T-helper 2 cell (primary cell): ENCODE data around the gene SUGCT.

ENCODE experiments used
- DNase-seq, 5 experiments: peaks; one replicate each; pipeline versions ENCODE4 v3.0.0 to v3.0.0-alpha.2; 2012 to 2022

SUGCT gene

DNA sequence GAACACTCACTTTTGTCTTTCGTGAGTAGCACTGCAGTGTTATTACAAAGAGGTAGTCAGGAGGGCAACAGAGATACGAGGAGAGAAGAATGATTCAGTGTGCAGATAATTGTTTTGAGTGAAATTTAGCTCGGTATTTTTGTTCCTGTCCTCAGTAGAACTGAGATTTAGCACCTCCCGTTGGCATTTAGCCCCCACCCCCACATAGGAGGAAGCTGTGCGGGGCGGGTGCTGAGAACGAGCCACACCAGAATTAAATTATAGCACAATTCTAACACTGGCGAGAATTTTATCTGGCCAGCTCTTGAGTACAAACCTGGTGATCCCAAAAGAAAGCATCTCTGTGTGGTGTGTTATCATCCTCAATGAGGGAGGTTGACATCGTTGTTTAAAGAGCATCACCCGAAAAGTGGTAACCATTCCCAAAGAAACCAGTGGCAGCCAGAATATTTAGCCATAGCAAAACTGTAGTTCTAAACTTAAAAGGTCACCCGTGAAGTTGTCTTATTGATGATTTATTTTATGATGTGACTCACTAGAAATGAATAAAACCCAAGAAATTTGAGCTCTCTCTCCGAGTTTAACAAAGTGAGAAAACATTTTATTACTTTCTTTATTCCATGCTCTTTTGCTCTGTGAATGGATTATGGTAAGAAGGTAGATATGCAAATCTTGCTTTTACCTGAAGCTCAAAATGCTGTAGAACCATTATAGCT is 612.2 kb downstream of the SUGCT start:
- DNase-seq, result no peak

DNA sequence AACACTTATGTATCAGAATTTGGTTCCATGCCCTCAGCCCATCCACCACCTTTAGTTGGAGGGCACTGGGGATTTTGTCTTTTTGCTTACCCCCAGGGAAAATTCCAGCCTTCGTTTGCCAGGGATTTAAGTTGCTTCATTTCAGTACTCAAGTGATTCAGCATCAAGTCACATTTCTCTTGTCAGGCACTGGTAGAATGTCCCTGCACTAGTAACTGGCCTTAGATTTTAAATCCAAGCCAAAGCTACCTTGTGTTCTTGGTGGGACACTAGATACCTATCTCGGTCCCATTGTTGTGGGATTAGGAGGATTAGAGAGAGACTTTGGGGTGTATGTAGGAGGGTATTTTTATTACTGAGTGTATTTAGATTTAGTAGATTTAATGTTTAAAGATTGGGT is 613.1 kb downstream of the SUGCT start:
- DNase-seq, result no peak

DNA sequence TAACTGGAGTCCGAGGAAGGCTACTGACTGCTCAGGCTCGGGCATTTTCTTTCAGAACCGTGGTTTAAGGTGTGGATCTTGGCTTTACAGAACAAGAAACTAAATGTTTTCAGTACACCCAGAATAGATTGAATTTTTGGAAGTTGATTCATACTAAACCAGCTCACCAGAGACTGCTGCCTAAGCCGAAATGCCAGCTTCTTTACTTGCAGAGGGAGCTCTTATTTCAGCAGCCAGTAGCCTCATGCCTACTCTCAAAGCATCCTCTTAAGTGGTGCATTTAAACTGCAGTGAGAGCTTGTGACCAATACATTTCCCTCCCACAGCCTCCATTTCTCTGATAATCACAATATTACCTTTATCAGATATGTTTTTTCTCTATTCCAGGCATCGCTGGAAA is 615.1 kb downstream of the SUGCT start:
- no peak for DNase-seq

DNA sequence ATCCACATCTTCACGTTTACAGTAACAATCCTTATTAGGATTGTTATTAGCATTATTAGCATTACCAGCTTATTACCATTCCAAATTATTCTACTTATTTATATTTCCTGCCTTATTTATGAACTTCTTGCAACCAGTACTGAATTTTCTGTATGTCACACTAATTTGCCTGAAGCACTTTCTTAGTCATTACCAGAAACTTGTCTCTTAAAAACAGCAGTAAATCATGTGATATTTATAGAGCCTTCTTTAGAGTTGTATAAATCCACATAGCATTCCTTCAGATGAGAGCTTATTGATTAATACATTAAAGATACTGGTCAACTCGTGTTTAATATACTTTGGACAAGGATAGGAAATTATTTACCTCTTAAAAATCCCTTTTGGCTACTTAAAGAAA is 618.6 kb downstream of the SUGCT start:
- no peak for DNase-seq

DNA sequence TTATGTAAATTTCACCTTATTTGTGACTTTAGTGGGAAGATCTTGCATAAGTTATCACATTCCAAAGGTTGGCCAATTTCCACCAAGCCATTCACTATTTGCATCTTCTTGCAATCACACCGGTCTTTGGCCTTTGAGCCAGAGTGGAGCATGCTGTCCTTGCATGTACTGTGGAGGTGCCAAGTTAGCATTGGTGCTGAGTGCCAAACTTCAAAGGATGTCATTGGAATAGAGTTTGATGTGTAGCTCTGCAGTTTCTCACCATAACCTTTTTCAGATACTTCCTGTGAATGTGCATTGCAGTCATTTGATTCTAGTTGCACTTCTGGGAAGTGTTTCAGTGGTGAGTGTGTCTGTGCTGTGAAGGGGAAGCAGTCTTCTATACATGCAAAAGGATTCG is 620.6 kb downstream of the SUGCT start:
- DNase-seq, result no peak

DNA sequence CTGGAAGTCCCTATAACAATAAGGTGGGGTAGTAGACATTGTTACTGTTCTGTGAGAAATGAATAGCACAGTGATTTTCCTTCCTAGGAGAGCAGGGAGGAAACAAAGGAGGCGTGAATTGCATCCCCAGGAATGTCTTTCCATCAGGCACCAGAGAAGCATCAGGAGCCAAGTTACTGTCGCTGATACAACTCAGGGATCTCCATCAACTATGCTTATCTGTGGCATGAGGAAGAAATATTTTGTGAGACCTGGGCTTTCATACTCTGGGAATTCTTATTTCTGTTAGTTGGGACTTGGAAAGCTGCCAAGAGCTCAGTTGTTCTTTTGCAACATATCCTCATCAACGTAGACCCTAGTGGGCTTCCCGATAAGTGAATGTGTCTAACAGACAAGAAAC is 622.3 kb downstream of the SUGCT start:
- no peak for DNase-seq

DNA sequence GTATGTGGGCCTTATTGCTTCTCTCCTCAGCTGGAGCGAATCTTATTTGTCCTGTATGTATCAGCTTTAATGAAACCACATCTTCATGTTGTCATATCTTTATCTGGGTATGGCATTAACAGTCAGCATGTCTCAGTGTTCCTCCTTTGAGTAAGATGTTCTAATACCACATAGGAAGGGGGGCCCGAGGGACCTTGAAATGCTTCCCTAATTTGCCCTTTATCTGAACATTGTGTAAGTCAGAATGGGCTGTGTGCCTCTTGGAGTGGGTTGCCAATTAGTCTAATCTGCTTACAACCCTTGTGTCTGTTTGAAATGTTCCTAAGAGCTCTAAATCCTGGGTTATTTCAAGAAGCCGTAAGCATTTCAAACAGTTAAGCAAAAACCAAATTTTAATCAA is 623.8 kb downstream of the SUGCT start:
- no peak for DNase-seq

DNA sequence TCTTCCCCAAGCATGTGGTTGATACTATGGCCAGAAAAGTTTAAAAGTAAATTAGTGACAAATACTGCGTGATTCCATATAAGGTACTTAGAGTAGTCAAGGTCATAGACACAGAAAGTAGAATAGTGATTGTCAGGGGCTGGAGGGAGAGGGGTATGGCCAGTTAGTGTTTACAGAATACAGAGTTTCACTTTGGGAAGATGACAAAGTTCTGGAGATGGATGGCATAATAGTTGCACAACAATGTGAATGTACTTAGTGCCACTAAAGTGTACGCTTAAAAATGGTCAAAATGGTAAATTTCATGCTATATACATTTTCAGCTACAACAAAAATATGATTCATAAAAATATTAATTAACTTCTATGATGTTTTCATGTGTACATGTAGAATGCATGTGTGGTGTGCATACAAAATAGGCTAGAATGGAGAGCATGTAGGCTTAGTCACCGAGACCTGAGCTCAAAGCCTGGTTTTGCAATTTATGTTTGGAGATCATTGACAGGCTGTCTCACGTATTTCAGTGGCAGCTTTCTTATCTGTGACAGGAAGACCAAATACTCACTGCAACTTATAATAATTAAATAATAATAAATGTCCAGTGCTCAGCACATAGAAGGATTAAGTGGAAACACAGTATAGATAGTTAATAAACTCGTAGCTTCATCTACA is 625.6 kb downstream of the SUGCT start:
- DNase-seq, result no peak

DNA sequence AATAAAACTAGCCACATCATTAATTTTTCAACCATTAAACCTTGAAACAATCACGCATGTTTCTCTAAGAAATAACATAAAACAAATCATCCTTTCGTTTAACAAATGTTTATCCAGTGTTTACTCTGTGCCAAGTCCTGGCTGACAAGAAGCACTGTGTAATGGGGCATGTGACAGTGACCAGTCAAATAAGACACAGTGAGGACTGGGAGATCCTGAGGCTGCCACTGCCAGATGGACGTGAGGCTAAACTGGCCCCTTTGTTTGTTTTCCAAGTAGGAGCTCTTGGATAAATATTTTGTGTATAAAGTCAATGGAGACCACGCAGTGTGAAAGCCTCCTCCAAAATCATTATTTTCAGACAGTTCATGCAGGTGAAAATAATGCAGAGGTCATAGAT is 626.2 kb downstream of the SUGCT start:
- no peak for DNase-seq

DNA sequence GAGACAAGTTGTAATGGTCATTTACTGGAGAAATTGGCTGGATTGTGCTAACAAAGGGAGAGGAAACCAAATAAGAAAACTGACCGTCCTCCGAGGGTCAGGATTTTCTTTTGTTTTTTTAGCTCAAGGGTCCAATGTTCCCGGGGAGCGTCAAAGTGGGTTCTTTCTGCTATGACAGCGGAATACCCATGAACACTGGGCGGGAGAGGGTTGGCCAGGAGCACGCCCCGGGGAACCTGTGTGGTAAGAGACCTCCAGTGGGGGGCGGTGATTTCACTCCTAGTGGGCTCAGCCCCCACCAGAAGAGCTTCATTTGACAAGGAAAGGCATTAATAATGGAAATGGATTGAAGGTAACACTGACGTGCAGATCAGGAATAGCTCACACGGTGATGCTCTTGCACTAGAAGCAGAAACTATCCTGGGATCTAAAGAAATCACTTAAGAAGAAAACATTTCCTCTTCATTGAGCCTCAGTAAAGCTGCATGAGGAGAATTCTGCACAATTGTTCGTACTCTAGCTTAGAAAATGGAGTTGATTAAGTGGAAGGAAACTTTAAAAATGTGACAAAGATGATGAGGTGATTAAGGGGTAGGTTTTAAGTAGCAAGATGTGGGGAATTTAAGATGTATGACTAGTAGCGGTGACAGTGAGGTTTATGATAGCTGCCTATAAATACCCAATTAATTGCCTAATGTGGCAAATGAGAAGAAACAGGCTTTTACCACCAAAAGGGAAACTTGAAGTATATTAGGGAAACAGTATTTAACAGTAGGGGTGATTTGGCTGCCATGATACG is 627.2 kb downstream of the SUGCT start:
- DNase-seq, result no peak

DNA sequence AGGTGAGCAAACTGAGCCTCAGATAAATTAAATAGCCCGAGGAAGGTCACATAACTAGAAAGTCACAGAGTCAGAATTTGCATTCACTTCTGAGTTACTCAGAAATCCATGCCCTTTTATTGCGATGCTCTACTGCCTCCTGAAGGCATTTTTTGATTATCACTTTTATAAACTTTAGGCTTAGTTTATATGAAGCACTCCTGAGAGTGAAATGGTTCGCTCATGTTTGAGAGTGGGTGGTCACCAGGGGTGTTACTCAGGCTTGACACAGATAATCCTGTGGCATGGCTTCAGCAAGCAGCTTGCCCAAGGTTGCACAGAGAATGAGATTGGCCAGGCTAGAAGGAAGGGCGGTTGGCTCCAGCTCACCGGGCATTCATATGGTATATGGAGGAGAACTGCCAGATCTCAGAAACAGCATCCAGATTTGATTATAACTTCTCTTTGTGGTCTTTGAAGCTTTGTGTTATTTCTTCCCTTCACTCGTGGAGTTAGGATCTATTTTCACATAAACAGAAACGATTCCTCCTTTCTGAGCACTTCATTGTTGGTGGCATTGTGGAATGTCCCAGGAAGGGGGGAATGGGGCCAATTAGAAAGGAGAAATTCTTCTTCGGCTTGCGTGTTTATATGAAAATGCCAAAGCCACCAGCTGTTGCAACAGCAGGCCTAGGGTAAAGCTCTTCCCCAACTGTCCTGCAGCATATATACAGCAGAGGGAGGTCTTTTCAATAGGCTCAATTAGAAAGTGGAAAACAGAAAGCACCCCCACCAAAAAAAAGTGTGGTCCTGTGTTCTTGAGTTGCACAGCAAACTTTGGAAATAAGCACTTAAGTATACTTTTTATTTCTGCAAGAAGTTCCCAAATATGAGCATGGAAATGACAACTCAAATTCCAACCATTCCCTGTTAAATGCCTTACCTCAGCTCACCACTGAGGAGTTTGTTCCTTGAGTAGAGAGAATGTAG is 628.8 kb downstream of the SUGCT start:
- DNase-seq, result no peak

DNA sequence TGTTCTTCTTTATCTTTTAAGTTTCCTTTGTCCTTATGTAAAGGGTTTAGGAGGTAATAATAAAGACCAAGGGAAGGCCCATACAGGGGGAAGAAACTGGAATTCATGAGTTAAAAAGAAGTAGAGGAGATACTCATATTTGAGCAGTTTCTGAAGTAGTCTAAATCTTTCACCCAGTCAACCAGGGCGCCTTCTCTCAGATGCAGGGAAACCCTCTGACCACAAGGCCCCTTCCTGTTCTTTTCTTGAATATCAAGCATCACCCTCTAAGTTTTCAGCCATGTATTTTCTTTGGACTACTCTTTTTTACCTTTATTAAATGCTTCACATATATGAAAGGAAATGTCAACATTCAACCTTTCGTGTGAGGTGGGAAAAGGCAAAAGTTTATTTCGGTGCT is 630.8 kb downstream of the SUGCT start:
- DNase-seq, result no peak

DNA sequence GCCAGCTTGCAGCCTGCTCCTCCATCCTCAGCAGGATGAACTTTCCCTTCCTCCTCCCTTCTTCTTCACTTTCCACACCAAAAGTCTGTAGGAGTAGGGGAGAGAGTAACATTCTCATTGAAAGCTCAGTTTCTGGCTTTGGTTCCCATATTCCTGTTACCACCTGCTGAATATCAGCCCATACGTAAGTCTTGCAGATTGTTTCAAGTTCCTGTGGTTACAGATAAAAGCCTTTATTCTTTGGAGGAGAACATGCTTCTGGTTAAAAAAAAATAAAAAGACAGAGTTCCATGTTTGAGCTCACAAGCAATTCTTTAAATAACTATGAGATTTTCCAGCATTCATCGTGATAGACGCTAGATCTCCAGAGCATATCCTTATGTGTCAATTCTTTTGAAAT is 637.3 kb downstream of the SUGCT start:
- no peak for DNase-seq

DNA sequence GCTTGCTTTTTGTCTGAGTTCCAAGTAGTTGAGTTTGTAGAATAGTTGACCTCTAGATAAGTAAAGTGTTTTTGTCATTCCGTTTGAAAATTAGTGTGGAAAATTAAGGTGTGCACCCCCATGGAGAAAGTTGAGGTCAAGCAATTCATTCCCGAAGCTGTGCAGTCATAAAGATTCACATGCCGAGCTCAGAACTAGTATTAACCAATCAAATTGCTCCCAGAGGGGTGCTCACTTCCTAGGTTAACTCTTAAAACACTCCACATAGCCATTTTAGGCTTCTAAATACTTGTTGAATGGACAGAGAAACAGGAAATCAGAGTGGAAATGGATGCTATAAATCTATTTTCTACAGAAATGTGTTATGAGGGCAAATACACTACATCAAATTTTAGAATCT is 638.9 kb downstream of the SUGCT start:
- no peak for DNase-seq

DNA sequence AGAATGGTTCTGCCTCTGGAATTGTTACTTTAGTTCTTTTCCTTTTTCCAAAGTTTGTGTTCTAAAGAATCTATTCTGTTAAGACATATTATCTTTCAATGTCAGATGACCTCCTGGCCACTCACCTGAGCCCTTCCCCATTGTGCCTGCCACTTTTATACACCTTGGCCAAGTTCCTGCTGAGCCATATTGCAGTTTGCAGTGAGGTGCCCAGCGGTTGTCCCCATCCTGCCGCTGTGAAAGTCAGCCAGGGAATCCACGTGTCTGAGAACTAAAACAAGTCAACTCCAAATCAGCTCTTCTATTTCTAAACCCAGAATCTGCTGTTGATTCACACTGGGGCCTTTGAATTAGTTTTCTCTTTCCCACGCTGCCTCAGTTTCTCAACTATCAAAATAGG is 641.1 kb downstream of the SUGCT start:
- DNase-seq, result no peak

DNA sequence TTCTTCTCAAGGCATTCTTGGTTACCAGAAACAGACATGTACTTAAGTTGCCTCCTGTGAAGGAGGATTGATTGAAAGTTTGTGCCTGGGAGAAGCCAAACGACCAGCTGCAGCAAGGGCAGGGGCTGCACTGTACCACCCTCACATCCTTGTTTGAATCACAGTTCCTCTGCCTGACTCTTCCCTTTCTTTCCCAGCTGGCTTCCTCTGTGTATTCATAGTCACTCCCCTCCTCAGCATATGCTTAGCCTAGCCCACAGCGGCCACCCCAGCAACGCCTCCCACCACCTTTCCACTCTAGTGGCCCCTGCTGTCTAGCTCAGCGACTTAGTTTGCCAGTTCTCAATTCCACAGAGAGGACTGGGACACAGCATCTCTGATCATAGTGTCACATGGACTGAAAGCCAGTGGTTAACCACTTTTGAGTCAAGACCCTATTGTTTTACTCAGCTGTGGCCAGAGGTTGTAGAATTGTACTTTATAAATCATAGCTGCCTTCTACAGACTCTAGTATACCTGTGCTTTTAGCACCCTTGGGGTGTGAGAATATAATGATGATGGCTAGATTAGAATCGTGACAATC is 643.0 kb downstream of the SUGCT start:
- no peak for DNase-seq

DNA sequence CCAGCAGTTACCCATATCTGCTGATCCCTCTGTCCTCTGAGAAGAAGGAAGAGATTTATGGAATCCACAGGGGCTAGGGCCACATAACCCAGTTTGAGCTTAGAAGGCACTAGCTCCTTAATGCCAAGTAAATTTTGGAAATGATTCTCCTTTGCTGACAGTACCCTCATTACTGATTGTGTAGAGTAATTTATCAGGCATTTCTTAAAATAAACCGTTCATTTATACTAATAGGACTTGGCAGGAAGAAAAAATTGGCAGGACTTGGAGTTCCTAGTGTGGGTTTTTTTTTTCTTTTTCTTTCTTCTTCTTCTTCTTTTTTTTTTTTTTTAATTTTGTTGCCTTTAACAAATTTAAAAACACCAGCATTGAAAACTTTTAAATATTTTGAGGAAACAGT is 645.7 kb downstream of the SUGCT start:
- no peak for DNase-seq

DNA sequence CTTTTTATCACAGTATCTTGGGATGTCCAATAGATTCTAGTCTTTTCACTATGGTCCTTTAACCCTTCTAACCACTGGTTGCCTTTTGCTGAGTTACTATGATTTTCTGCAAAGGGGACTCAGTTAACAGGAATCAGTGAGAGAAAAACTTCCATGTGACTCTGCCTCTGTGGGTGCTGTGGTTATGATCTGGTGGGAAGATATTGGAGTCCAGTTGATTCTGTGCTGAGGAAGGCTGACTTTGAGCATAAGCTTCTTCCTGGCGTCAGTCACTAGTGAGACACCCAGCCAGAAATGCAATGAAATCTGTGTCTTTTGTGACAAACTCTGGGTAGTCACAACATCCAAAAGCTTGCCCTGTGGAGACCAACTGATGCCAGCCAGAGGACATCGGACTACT is 648.0 kb downstream of the SUGCT start:
- DNase-seq, result no peak

DNA sequence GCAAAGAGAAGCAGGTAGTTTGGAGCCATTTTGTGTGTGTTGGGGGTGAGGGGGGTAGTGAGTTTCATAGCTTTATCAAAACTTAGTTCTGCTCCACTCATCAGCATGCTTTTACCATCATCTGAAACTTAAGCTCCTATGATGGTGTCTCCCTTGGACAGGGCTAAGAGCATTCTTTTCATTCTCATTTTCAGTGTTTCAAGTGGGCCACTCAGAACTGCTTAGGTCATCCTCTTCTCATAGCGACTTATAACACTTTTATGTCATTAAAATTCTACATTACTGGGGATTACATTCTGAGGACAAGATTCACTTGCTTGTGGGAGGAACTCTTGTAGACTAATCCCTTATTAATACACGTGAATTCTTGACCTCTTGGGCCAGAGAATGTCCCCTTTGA is 649.4 kb downstream of the SUGCT start:
- no peak for DNase-seq

DNA sequence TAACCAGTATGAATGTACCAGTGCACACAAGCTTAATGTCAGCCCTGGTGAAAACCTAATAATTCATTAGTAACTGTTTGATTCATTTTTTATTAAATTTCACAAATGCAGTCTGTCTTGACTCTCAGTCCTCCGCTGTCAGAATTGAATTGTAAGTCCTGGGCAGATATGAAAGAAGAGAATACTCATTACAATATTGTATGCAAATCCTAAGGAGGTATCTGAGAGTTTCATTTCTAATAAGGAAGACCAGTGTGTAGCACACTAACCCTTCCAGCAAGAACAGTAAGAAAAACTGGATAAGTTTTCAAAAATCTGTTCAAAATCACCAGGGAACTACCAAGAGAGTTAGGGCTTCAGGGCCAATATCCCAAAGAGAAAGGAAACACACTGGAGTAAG is 652.1 kb downstream of the SUGCT start:
- no peak for DNase-seq

DNA sequence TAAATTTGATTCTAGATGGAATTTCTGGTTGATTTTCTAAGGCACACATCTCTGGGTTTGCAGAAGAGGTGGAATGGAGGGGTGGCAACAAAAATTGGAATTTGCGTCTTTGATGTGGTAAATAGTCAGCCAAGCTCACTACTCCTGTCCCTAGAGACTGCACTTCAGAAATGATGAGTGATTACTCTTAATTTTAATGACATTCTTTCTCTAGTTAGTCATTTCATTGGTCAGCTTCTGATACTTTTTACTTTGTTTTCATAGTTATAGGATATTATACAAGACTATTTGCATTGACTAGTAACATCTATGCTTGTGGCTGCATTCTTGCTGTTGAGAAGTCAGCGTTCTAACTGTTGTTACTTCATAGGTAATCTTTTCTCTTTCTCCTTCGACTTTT is 658.3 kb downstream of the SUGCT start:
- DNase-seq, result no peak

DNA sequence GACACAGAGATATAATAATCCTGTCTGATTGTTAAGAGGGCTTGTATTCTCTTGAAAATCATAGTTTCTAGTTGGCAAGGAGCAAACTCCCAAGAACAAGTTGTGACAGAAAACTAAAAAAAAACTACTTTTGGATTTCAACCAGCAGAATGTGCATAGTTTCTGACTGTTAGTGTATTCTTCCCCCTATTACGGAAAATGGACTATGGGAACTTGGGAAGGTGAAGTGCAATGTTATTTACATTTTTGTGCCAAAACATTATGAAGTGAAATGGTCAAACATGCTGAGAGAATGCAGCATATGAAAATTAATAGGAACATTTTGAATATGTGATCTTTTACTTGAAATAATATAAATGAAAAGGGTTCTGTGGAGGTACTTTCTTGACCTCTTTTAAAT is 660.8 kb downstream of the SUGCT start:
- DNase-seq, result no peak
